ENCODE data around the gene DPF3. TPM values are rescaled to one million over a fixed set of nuclear protein-coding genes. Genes with fewer than 3 reads are reported as not detected.

Gene DPF3
- total RNA-seq, 4 donors from 2014 or later, result 0.22 to 5.4 (median 2.7) TPM

GRCh38 chr14:72640911-72641485 is 252.9 kb downstream of the DPF3 start:
- TF ChIP-seq EP300 (IDR thresholded peaks at IDR 0.05) (no peak), POLR2A (IDR thresholded peaks at IDR 0.05) (no peak), CTCF (IDR thresholded peaks at IDR 0.05) (no peak)
- no peak overlapping the region for H3K4me3 ChIP-seq
- DNase-seq (ENCODE audit: low spot score in 2 of 2), result no peak
- no peaks in the 10 kb centered on the region for H3K27me3 ChIP-seq
- H3K9me3 ChIP-seq, result peaks cover 0 to 22% (median 0%) of the 10 kb centered on the region in 4 donors
- no peaks in the 10 kb centered on the region for H3K36me3 ChIP-seq
- WGBS, 2 donors, result 92 to 93% methylated on average over 8 of the region's 8 CpGs
- no peak overlapping the region for H3K27ac ChIP-seq
- H3K4me1 ChIP-seq, result no peaks in the 10 kb centered on the region

- no peak for TF ChIP-seq CTCF (IDR thresholded peaks at IDR 0.05)
- TF ChIP-seq EP300 (IDR thresholded peaks at IDR 0.05), result no peak
- no peak for TF ChIP-seq POLR2A (IDR thresholded peaks at IDR 0.05)
- 74 to 88% methylated on average over 3 of the region's 3 CpGs for WGBS, 2 donors
These were observed 255.9 kb downstream of the DPF3 start for GRCh38 chr14:72638021-72638420.

GRCh38 chr14:72636871-72637270 is 257.0 kb downstream of the DPF3 start:
- no peaks in the 10 kb centered on the region for H3K4me1 ChIP-seq
- peaks cover 0 to 21% (median 0%) of the 10 kb centered on the region in 4 donors for H3K9me3 ChIP-seq
- no peaks in the 10 kb centered on the region for H3K27me3 ChIP-seq
- H3K36me3 ChIP-seq, result no peaks in the 10 kb centered on the region
- no peak overlapping the region for H3K4me3 ChIP-seq
- DNase-seq (ENCODE audit: low spot score in 2 of 2), result no peak
- no peak overlapping the region for H3K27ac ChIP-seq
- TF ChIP-seq POLR2A (IDR thresholded peaks at IDR 0.05) (no peak), EP300 (IDR thresholded peaks at IDR 0.05) (no peak), CTCF (IDR thresholded peaks at IDR 0.05) (no peak)
- 88 to 92% methylated on average over 4 of the region's 4 CpGs for WGBS, 2 donors

More at GRCh38 chr14:72638021-72638420, 255.9 kb downstream of the DPF3 start:
- Histone ChIP-seq H3K27me3 (no peaks in the 10 kb centered on the region), H3K27ac (no peak overlapping the region), H3K36me3 (no peaks in the 10 kb centered on the region), H3K9me3 (peaks cover 0 to 22% (median 0%) of the 10 kb centered on the region in 4 donors), H3K4me3 (no peak overlapping the region), H3K4me1 (no peaks in the 10 kb centered on the region)
- no peak for DNase-seq (ENCODE audit: low spot score in 2 of 2)

GRCh38 chr14:72636094-72636493 is 257.8 kb downstream of the DPF3 start:
- WGBS, 2 donors, result 81 to 87% methylated on average over 1 of the region's 1 CpG
- no peak overlapping the region for H3K4me3 ChIP-seq
- no peak overlapping the region for H3K27ac ChIP-seq
- peaks cover 0 to 14% (median 0%) of the 10 kb centered on the region in 4 donors for H3K9me3 ChIP-seq
- H3K4me1 ChIP-seq, result no peaks in the 10 kb centered on the region
- H3K36me3 ChIP-seq, result no peaks in the 10 kb centered on the region
- TF ChIP-seq EP300 (IDR thresholded peaks at IDR 0.05) (no peak), POLR2A (IDR thresholded peaks at IDR 0.05) (no peak), CTCF (IDR thresholded peaks at IDR 0.05) (no peak)
- no peak for DNase-seq (ENCODE audit: low spot score in 2 of 2)
- H3K27me3 ChIP-seq, result no peaks in the 10 kb centered on the region

- H3K9me3 ChIP-seq, result peaks cover 0 to 14% (median 0%) of the 10 kb centered on the region in 4 donors
- H3K36me3 ChIP-seq, result no peaks in the 10 kb centered on the region
- WGBS, 2 donors, result 83 to 88% methylated on average over 4 of the region's 4 CpGs
- no peak for TF ChIP-seq POLR2A (IDR thresholded peaks at IDR 0.05)
- no peak for TF ChIP-seq EP300 (IDR thresholded peaks at IDR 0.05)
- TF ChIP-seq CTCF (IDR thresholded peaks at IDR 0.05), result no peak
- DNase-seq (ENCODE audit: low spot score in 2 of 2), result no peak
- no peak overlapping the region for H3K27ac ChIP-seq
- H3K27me3 ChIP-seq, result no peaks in the 10 kb centered on the region
- H3K4me3 ChIP-seq, result no peak overlapping the region
- no peaks in the 10 kb centered on the region for H3K4me1 ChIP-seq
These were observed 258.9 kb downstream of the DPF3 start for GRCh38 chr14:72634691-72635616.
